ENCODE results near the gene TNP2. TPM values are rescaled to one million over a fixed set of nuclear protein-coding genes. Genes with fewer than 3 reads are reported as not detected.
"Not testable (repeated sequence)": the region's sequence is repeated elsewhere in the genome, so short reads cannot be mapped to it uniquely, and the experiment has no call there.

The TNP2 gene
- total RNA-seq, 1 donor from 2014 or later, result not detected

GRCh38 chr16:11292076-11292748 is 23.1 kb upstream of the TNP2 start:
- intact Hi-C loops (cut with DNase I), result no loop called here
- DNase-seq (no peak), ATAC-seq (no peak)
- no peak overlapping the region for H3K4me3 ChIP-seq
- no peak overlapping the region for H3K27ac ChIP-seq
- no peak for TF ChIP-seq CTCF (IDR thresholded peaks at IDR 0.05)
- H3K9me3 ChIP-seq, result no peaks in the 10 kb centered on the region
- no peaks in the 10 kb centered on the region for H3K27me3 ChIP-seq (ENCODE audit: low read depth)
- peaks cover 13% of the 10 kb centered on the region for H3K4me1 ChIP-seq
- H3K36me3 ChIP-seq, result no peaks in the 10 kb centered on the region

GRCh38 chr16:11291091-11291703 is 22.1 kb upstream of the TNP2 start:
- H3K27me3 ChIP-seq (ENCODE audit: low read depth), result no peaks in the 10 kb centered on the region
- DNase-seq (no peak), ATAC-seq (no peak)
- H3K36me3 ChIP-seq, result no peaks in the 10 kb centered on the region
- intact Hi-C loops (cut with DNase I), result no loop called here
- H3K4me1 ChIP-seq, result peaks cover 3% of the 10 kb centered on the region
- no peak for TF ChIP-seq CTCF (IDR thresholded peaks at IDR 0.05)
- H3K4me3 ChIP-seq, result no peak overlapping the region
- no peaks in the 10 kb centered on the region for H3K9me3 ChIP-seq
- no peak overlapping the region for H3K27ac ChIP-seq

GRCh38 chr16:11290102-11290893 is 21.2 kb upstream of the TNP2 start:
- no peak overlapping the region for H3K4me3 ChIP-seq
- no peaks in the 10 kb centered on the region for H3K9me3 ChIP-seq
- intact Hi-C loops (cut with DNase I), result no loop called here
- no peaks in the 10 kb centered on the region for H3K27me3 ChIP-seq (ENCODE audit: low read depth)
- no peak for TF ChIP-seq CTCF (IDR thresholded peaks at IDR 0.05)
- H3K36me3 ChIP-seq, result no peaks in the 10 kb centered on the region
- H3K4me1 ChIP-seq, result no peaks in the 10 kb centered on the region
- no peak overlapping the region for H3K27ac ChIP-seq
- no peak for DNase-seq
- ATAC-seq, result peak in 1 of 2 donors; percentile 39

- H3K9me3 ChIP-seq; H3K27me3 ChIP-seq (ENCODE audit: low read depth); H3K27ac ChIP-seq; H3K36me3 ChIP-seq; ATAC-seq; intact Hi-C loops (cut with DNase I); DNase-seq; H3K4me3 ChIP-seq; H3K4me1 ChIP-seq: not testable (repeated sequence)
Measured at GRCh38 chr16:11289696-11290095, 20.6 kb upstream of the TNP2 start.

- intact Hi-C loops (cut with DNase I), result no loop called here
- no peak for ATAC-seq
Measured at GRCh38 chr16:11289202-11289601, 20.1 kb upstream of the TNP2 start.

More at GRCh38 chr16:11289202-11289601, 20.1 kb upstream of the TNP2 start:
- Histone ChIP-seq H3K36me3 (no peaks in the 10 kb centered on the region), H3K4me3 (no peak overlapping the region), H3K4me1 (no peaks in the 10 kb centered on the region), H3K27me3 (ENCODE audit: low read depth) (no peaks in the 10 kb centered on the region), H3K9me3 (no peaks in the 10 kb centered on the region), H3K27ac (no peak overlapping the region)
- DNase-seq, result no peak
- TF ChIP-seq CTCF (IDR thresholded peaks at IDR 0.05), result no peak
